AG09319 (cell line): ENCODE data around the gene PAQR7.
"Not testable (repeated sequence)": the region's sequence is repeated elsewhere in the genome, so short reads cannot be mapped to it uniquely, and the experiment has no call there.

Source experiments
- DNase-seq: peaks from one replicate; pipeline ENCODE4 v3.0.0-alpha.2; 2010; ENCODE audit warnings: low read depth; ENCODE audit errors: extremely low read depth
- TF ChIP-seq, protein P1 (sequence below): IDR thresholded peaks from 2 replicates; pipeline ENCODE4 v1.5.1; 2011; ENCODE audit warnings: low read depth, mild to moderate bottlenecking, inconsistent platforms, low read length, moderate library complexity

The PAQR7 gene

DNA sequence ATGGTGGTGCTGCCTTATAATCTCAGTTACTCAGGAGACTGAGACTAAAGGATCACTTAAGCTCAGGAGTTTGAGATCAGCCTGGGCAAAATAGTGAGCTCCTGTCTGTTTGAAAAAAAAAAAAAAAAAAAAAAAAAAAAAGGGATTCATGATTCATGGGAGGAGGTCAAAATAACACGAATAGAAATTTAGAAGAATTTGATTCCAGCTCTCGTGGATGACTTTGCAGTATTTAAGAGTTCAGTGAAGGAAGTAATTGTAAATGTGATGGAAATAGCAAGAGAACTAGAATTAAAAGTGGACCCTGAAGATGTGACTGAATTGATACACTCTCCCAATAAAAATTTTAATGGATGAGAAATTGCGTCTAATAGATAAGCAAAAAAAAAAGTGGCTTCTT lies 32.0 kb downstream of the PAQR7 start:
- DNase-seq = no peak
- TF ChIP-seq, protein P1, sequence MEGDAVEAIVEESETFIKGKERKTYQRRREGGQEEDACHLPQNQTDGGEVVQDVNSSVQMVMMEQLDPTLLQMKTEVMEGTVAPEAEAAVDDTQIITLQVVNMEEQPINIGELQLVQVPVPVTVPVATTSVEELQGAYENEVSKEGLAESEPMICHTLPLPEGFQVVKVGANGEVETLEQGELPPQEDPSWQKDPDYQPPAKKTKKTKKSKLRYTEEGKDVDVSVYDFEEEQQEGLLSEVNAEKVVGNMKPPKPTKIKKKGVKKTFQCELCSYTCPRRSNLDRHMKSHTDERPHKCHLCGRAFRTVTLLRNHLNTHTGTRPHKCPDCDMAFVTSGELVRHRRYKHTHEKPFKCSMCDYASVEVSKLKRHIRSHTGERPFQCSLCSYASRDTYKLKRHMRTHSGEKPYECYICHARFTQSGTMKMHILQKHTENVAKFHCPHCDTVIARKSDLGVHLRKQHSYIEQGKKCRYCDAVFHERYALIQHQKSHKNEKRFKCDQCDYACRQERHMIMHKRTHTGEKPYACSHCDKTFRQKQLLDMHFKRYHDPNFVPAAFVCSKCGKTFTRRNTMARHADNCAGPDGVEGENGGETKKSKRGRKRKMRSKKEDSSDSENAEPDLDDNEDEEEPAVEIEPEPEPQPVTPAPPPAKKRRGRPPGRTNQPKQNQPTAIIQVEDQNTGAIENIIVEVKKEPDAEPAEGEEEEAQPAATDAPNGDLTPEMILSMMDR = no peak

DNA sequence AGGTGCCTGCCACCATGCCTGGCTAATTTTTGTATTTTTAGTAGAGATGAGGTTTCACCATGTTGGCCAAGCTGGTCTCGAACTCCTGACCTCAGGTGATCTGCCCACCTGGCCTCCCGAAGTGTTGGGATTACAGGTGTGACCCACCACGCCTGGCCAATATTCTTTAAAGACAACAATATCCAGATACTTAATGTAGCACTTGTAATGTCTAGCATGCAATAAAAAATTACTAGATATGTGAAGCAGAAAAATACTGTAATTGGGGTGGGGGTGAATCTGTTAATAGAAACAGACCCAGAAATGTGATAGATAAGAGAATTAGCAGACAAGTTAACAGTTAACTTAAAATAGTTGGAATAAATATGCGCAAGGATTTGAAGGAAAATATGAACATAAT lies 35.7 kb downstream of the PAQR7 start:
- not testable (repeated sequence) for DNase-seq

DNA sequence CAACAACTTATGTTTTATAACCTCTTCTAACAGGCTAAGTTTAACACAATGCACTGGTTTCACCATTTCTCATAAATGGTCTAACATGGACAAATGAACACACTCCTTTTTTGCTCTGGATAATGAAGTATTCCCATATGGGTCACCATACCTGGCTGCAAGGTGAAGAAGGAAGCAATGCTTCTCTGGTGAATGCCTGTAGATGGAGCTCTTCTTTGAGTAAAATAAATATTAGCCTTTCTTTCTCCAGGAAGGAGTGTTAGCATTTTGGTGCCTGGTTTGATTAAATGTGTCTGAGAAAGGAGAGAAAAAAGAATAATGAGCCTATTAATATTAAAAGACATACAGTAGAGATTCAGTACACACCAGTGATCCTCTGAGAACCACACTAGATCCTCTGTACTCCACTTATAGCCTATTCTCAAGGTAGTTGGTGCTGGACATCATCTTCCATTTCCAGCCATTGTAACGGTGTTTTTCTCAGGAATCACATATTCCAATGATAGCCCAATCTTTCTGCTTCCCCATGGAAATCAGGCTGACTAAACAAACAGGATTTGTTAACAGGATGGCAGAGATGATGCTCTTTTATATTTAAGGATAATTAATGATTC lies 38.1 kb downstream of the PAQR7 start:
- TF ChIP-seq, protein P1 = peak; percentile 14
- DNase-seq = no peak

DNA sequence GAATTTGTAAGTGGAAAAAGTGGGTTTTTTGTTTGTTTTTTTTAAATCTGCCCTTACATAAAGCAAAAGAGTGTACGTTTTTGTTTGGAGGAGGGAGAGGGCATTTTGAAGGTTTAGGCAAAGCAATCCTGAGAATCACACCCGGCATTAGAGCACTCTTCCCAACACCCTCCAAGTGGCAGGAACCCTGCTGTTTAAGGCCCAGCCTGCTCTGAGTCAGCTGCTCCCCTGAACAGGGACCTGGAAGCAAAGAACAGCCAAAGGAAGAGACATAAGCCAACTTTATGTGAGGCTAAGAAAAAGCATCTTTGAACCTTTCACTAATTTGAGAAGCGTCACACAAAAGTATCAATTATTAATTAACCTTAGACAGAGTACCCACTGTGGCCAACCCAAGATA lies 38.8 kb downstream of the PAQR7 start:
- TF ChIP-seq, protein P1 = no peak
- no peak for DNase-seq

DNA sequence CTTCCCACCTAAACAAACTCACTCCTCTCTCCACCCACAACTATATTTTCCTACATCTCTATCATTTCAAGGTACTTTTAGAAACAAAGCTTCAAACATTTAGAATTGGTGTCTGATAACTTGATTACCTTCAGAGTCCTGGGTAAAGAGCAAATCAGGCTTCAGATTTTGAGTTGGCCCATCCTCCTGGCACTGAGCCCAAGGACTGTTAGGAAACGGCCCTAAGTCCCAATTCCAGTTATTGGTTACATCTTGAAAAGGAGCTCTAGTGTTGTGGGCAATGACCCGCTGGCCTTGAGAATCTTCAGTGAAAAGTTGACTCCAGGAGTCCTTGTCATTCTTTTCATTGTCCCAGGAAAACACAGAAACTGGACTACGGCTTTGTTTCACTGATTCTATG lies 40.6 kb downstream of the PAQR7 start:
- TF ChIP-seq, protein P1 = no peak
- DNase-seq = no peak

DNA sequence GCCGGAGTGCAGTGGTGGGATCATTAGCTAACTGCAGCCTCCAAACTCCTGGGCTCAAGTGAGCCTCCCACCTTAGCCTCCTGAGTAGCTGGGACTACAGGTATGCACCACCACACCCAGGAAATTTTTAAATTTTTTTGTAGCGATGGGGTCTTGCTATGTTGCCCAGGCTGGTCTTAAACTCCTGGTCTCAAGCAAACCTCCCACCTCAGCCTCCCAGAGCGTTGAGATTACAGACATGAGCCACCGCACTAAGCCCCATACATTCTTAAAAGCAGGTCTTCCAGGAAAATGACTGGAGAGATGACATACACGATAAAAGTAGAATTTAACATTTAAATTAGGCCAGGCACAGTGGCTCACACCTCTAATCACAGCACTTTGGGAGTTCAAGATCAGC lies 42.4 kb downstream of the PAQR7 start:
- DNase-seq = no peak
- TF ChIP-seq, protein P1 = no peak

DNA sequence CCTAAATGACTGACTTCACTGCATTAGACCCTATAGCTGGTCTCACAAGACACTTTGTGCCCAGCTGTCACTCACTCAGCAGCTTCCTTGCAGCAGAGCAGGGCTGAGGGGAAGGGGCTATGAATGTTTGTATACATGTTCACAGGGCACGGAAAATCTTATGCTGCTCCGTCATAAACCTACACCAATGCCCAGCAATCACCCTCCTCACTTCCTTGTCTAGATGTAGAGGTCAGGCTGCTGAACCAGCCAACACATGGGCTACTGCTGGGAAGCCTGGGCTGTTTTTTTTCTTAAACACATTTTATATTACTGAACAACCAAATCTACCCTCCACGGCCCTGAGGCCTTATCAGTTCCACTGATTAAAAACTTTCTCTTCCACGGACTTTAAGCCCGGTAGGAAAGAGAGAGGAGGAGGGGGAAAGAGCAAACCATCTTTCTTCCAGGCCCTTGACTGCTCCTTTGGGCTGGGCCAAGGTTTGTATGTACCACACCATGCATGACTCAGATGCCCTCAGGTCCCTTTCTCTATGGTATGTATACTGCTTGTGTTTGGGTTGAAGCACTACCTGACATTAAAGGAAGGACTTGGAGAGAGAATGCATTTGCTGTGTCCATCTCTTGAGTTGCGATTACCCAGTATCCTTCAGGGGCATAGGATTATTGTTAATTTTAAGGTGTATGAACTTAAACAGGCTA lies 43.0 kb downstream of the PAQR7 start:
- no peak for DNase-seq
- TF ChIP-seq, protein P1 = no peak

DNA sequence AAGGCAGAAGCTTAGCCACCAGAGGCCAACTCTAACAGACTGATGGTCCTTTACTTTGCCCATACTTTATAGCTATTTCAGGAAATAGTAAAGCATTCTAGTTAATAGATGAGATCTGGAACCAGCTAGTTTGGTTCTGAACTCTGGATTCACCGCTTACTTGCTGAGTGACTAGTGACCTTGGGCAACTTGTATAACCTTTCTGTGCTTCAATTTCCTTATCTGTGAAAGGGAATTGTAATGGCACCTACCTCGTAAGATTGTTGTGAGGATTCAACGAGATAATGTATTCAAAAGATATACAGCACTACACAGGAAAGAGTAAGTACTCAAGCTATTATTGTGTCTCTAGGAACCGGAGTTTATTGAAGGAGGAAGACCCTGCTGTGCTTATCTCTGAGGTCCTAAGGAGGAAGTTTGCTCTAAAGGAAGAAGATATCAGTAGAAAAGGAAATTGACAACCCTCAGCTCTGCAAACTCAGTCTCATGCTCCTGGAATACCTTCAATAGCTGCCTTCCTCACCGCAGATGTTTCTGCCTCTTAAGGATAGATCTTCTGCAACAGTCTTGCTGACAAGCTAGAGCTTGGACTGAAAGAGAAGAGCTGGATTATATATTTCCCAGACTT lies 43.8 kb downstream of the PAQR7 start:
- no peak for DNase-seq
- TF ChIP-seq, protein P1 = no peak
